HuH-7 (cell line): ENCODE data around the gene PSTPIP1.

Experiments used
- DNase-seq: peaks from one replicate; pipeline ENCODE4 v3.0.0; 2011; ENCODE audit warnings: low spot score

Gene PSTPIP1

GRCh38 chr15:76978522-76979330 is 16.2 kb upstream of the PSTPIP1 start:
- no peak for DNase-seq

DNA sequence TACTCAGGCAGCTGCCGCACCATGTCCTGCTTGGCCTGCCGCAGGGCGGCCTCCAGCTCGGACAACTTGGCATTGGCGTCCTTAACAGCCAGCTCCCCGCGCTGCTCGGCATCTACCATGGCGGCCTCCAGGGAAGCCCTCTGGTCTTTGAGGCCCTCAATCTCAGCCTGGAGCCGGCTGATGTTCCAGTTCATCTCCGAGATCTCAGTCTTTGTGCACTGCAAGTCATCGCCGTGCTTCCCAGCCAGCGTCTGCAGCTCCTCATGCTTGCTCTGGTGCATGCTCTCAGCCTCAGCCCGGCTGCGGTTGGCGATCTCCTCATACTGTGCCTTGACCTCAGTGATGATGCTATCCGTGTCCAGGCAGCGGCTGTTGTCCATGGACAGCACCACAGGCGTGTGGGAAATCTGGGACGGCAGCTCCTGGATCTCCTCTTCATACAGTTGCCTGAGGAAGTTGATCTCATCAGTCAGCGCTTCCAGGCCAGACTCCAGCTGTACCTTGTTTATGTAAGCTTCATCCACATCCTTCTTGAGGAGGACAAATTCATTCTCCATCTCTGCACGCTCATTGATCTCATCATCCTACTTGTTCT is 15.5 kb upstream of the PSTPIP1 start:
- no peak for DNase-seq

GRCh38 chr15:76979996-76980520 is 14.9 kb upstream of the PSTPIP1 start:
- DNase-seq = no peak

DNA sequence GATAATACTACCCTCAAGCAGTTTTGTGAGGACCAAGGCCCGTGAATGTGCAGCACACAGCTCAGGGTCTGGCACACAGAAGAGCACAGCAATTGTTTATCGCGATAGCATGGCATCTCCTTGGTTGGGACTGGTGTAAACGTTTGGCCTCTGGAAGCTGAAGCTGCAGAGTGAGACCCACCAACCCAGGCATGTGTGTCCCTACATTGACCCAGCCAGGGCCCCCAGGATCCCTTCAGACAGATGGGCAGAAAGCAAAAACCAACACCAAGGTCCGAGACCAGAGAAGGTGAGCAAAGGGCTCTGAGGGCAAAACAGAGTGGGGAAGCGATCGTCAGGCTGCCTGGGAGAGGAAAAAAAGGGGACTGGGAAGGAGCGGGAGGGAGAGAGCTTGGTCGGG is 12.6 kb upstream of the PSTPIP1 start:
- DNase-seq = no peak

- DNase-seq = no peak
Measured at GRCh38 chr15:76982756-76983155, 12.2 kb upstream of the PSTPIP1 start.

DNA sequence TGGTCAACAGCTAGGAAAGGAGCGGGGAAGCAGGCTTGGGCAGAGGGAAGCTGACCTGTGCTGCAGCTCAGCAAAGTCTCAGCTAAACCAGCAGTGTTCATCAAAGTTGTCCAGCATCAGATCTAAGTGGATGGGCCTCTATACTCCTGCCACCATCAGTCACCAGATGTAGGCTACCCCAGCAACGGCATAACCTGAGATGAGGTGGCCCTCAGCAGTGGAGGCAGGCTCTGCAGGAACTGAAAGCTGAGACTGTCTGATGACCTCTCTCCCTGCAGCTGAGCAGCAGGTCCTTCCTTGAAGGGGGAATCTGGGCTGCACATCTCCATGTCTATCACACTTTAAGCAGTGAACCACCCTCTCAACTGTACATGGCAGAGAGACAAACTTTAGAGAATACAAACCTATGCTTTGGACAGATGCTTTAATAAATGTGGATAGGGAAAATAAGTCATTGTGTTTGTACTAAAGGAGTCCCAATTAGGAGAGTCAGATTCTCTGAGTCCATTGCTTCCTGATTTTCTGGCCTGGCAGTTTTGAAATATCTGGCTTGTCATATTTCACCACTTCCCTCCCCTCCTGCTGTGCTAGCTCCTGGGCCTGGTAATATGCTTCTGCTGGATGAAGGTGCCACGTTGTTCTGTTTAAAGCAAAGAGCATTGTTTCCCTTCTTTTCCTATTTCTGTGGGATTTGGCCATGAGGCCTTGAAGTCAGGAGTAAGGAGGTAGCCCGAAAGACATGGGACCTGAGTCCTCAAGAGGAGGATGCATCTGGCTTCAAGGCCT is 11.1 kb upstream of the PSTPIP1 start:
- no peak for DNase-seq

DNA sequence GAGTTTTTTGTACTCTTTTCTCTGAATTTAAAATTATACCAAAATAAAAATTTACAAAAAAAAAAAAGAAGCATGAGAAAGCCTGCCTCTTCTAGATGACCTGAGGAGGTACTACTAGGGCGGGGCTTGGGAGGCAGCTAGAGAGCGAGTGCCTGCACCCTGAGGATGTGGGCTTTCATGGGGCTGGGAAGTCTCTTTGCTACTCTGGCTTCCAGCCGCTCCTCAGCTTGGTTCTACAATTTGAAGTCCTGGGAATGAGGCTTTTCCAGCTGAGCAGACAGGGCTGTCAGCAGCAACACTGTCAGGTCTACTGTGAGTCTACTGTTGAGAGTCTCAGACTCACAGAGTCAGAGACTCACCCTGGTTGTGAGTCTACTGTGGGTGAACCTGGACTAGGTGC is 8.2 kb upstream of the PSTPIP1 start:
- DNase-seq = no peak

- DNase-seq = no peak
Measured at GRCh38 chr15:76987276-76987675, 7.7 kb upstream of the PSTPIP1 start.

GRCh38 chr15:76987896-76988860 is 6.7 kb upstream of the PSTPIP1 start:
- no peak for DNase-seq

DNA sequence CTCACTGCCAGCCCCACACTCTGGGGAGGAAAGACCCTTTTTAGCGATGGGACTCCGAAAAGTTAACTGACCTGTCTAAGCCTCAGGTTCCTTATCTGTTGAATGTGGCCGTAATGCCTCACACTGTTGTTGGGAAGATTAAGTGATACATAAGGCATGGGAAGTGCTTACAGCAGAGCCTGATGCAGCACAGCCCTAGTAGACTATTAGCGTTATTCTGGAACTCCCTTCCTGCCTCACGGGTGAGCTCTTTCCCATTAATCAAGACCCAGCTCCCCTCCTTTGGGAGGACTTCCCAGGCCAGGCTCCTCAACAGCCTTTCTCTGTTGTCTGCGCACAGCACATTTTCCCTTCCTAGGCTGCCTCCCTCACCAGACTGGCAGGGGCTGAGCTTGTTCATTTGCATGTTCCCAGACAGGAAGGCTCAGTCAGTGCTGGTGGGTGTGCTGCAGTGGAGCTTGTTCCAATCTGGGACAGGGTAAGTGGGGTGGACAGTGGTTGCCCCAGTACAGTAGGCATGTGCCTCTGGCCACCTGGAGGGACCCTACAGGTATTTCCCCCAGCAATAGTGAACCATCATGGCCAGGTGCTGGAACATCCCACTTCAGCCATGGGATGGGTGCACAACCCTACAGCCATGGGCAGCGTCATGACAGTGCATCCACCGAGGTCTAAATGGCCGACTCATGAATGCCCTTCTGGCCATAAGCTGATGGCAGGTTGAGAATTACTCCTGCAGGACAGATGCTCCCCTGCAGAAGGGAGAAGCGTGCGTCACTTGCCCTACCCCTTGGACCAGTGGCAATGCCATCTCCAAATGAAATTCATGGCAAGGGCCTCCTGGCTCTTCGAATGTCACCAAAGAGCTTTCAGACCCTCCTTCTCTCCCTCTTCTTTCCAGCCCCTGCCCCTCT is 5.8 kb upstream of the PSTPIP1 start:
- DNase-seq = no peak

GRCh38 chr15:76991048-76991447 is 3.9 kb upstream of the PSTPIP1 start:
- no peak for DNase-seq

DNA sequence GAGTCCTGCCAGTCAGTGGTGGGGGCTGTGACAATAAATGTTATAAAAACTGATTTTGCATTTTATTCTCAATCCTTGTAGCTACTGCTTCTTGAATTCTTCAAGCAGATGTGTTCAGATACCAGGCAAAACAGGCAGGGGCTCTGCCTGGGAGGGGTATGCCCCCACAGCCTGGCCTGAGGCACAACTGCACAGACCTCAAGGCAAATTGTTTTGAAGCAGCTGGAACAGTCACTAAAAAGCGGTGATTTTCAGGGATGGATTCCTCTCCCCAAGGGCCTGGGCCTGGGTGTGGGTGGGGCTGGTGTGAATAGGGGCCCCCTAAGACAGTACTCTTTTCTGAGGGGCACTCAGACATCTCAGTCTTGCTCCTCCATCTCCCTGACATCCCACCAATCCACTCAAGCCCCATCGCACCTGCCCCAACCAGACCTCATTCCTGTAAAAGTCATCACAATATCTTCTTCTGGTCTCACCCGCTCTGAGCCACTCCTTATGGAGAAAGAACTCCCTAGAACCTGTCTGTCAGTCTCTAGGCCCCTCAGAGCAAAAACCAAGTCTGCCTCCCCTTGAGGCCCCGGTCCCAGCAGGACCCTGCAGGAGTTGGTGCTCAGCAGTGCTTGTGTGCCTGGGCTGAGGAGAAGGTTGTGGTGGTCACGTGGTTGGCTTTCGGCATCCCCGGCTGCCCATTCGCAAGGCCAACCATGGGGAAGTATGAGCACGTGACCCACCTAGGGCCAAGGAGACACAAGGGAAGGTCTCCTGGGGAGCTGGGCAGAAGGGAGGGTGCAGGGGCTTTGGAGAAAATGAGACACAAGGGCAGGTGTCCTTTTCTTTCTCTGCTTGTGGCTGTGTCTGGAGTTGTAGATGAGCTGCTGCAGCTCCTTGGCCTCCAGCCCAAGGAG is 2.9 kb upstream of the PSTPIP1 start:
- no peak for DNase-seq

- no peak for DNase-seq
Measured at GRCh38 chr15:76993114-76993725, 1.7 kb upstream of the PSTPIP1 start.

- DNase-seq = no peak
Measured at GRCh38 chr15:76994001-76994400, 925 bp upstream of the PSTPIP1 start.

- DNase-seq = no peak
Measured at GRCh38 chr15:76994496-76994895, 430 bp upstream of the PSTPIP1 start.

GRCh38 chr15:76996076-76996525 is 1.2 kb downstream of the PSTPIP1 start:
- no peak for DNase-seq

DNA sequence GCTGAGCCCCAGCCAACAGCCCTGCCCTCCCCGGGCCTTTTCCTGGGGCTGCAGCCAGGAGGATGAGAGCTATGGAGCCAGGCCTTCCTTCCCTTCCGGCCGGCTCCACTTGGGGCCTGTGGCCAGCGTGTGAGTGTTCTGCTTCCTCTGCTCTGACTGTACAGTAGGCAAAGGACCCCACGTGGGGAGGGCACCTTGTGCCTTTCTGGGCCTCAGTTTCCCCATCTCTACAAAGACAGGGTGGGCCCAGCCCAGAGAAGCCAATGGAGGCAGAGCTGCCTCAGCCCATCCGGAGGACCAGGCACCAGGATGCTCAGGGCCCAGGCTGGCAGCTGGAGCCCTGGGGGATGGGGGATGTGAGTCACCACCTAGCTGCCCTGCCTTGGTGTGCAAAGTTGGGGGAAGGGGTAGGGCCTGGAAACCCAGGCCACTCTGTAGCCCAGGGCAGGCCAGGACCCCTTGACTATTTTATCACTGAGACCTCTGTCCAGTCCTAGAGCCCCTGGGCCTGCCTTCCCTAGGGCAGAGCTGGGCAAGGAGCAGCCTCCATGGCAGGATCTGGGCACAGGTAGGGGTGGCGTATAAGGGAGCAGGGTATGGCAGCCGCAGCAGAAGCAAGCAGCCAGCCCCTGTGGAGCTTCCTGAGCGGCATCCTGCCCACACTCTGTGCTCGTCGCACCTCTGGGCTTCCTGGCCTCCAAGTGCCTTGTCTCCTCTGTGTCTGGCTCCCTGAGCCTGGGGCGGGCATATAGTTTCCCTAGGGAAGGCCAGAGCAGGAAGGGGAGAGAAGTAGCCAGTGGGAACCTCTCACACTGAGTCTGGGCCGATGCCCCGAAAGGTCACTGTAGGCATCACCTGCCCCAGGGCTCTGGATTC is 1.8 kb downstream of the PSTPIP1 start:
- no peak for DNase-seq
